IMR-90 (cell line): ENCODE measurements around the gene MADD. TPM values are rescaled to one million over a fixed set of nuclear protein-coding genes. Genes with fewer than 3 reads are reported as not detected.

Source experiments
- ATAC-seq: fragments of 200-7000 bp; cut with Tn5 transposase; 2 replicates; pipeline ENCODE4 v1.9.1; 2020; ENCODE audit warnings: low read depth, mild to moderate bottlenecking, moderate library complexity
- BruUV-seq: library from RNA; stranded (reverse); fragments of 400-500 nt; replicated peaks from 2 replicates; lab custom pipeline; 2021; lab: Mats Ljungman, UMichigan
- CTCF ChIA-PET: fragments of 300-600 bp; formaldehyde crosslinking; extraction: SDS; loops from one replicate; lab custom pipeline; 2021; ENCODE audit warnings: antibody characterized with exemption; lab: Yijun Ruan, JAX
- POLR2A ChIA-PET: fragments of 300-600 bp; sonication (Branson Sonifier 250); formaldehyde crosslinking; loops from one replicate; lab custom pipeline; 2022; ENCODE audit warnings: antibody characterized with exemption; ENCODE audit not compliant: unreplicated experiment; lab: Charles Lee
- DNase-seq: peaks from one replicate; pipeline ENCODE4 v3.0.0; 2013
- H2AFZ ChIP-seq: replicated peaks from 2 replicates; pipeline ENCODE3; 2013; ENCODE audit warnings: low read length, mild to moderate bottlenecking; ENCODE audit not compliant: poor library complexity
- H2AK5ac ChIP-seq: 2 replicates; pipeline ENCODE4 v1.6.1; 2013; ENCODE audit warnings: low read depth, low read length, inconsistent platforms
- H2AK9ac ChIP-seq: replicated peaks from 2 replicates; pipeline ENCODE3; 2013; ENCODE audit warnings: mild to moderate bottlenecking, low read depth, low read length, moderate library complexity; ENCODE audit not compliant: poor library complexity
- H2BK120ac ChIP-seq: 2 replicates; pipeline ENCODE4 v1.6.1; 2013; ENCODE audit warnings: low read depth, low read length, inconsistent platforms
- H2BK15ac ChIP-seq: 3 replicates; pipeline ENCODE4 v1.6.1; 2013; ENCODE audit warnings: low read depth, low read length, inconsistent platforms
- H2BK20ac ChIP-seq: 2 replicates; pipeline ENCODE4 v1.6.1; 2013; ENCODE audit warnings: low read depth, mild to moderate bottlenecking, inconsistent platforms, low read length, moderate library complexity
- H2BK5ac ChIP-seq: 2 replicates; pipeline ENCODE4 v1.6.1; 2013; ENCODE audit warnings: mild to moderate bottlenecking, low read depth, low read length, inconsistent platforms; ENCODE audit not compliant: poor library complexity, severe bottlenecking
- H3K14ac ChIP-seq: replicated peaks from 2 replicates; pipeline ENCODE4 v1.6.1; 2013; ENCODE audit warnings: low read depth, low read length, inconsistent platforms
- H3K18ac ChIP-seq: 2 replicates; pipeline ENCODE4 v1.6.1; 2013; ENCODE audit warnings: low read depth, low read length, control low read depth
- H3K23ac ChIP-seq: 2 replicates; pipeline ENCODE4 v1.6.1; 2013; ENCODE audit warnings: low read depth, low read length, inconsistent platforms
- H3K27ac ChIP-seq: 2 replicates; pipeline ENCODE4 v1.5.1; 2013; ENCODE audit warnings: mild to moderate bottlenecking, control low read depth, low read length; ENCODE audit not compliant: insufficient read depth
- H3K27me3 ChIP-seq: 2 replicates; pipeline ENCODE4 v1.6.1; 2013; ENCODE audit warnings: low read length; ENCODE audit not compliant: control insufficient read depth, insufficient read depth
- H3K36me3 ChIP-seq: 2 replicates; pipeline ENCODE4 v1.6.1; 2013; ENCODE audit warnings: low read length, mixed read lengths; ENCODE audit not compliant: control insufficient read depth, insufficient read depth
- H3K4ac ChIP-seq: 2 replicates; pipeline ENCODE4 v1.6.1; 2013; ENCODE audit warnings: low read depth, low read length, inconsistent platforms
- H3K4me1 ChIP-seq: 2 replicates; pipeline ENCODE4 v1.6.1; 2013; ENCODE audit warnings: low read length, mixed read lengths; ENCODE audit not compliant: control insufficient read depth, insufficient read depth
- H3K4me2 ChIP-seq: 2 replicates; pipeline ENCODE4 v1.6.1; 2013; ENCODE audit warnings: low read depth, mild to moderate bottlenecking, control low read depth, low read length, moderate library complexity
- H3K4me3 ChIP-seq: 2 replicates; pipeline ENCODE4 v1.5.1; 2013; ENCODE audit warnings: low read depth, mild to moderate bottlenecking, control low read depth, low read length, moderate library complexity; ENCODE audit not compliant: insufficient read depth
- H3K56ac ChIP-seq: 2 replicates; pipeline ENCODE4 v1.6.1; 2013; ENCODE audit warnings: low read length, inconsistent platforms; ENCODE audit not compliant: insufficient read depth; ENCODE audit errors: extremely low read depth
- H3K79me1 ChIP-seq, 2 experiments: 2 replicates each; pipeline ENCODE4 v1.6.1; 2013; ENCODE audit warnings: low read length in 2 of 2, inconsistent platforms in 1 of 2, low read depth in 1 of 2
- H3K9ac ChIP-seq: 2 replicates; pipeline ENCODE4 v1.6.1; 2013; ENCODE audit warnings: low read depth, low read length, control low read depth
- H3K9me1 ChIP-seq: 2 replicates; pipeline ENCODE4 v1.6.1; 2013; ENCODE audit warnings: low read length, inconsistent platforms; ENCODE audit not compliant: insufficient read depth
- H3K9me3 ChIP-seq: 2 replicates; pipeline ENCODE4 v1.6.1; 2013; ENCODE audit warnings: low read length; ENCODE audit not compliant: control insufficient read depth, insufficient read depth
- H4K20me1 ChIP-seq: 2 replicates; pipeline ENCODE4 v1.6.1; 2013; ENCODE audit warnings: low read length, inconsistent platforms; ENCODE audit not compliant: insufficient read depth
- H4K5ac ChIP-seq: 2 replicates; pipeline ENCODE4 v1.6.1; 2013; ENCODE audit warnings: mild to moderate bottlenecking, low read depth, low read length, control low read depth
- H4K8ac ChIP-seq, 2 experiments: 2 replicates each; pipeline ENCODE4 v1.6.1; 2013; ENCODE audit warnings: low read depth in 2 of 2, low read length in 2 of 2, control low read depth in 1 of 2, inconsistent platforms in 1 of 2
- H4K91ac ChIP-seq: 2 replicates; pipeline ENCODE4 v1.6.1; 2013; ENCODE audit warnings: low read depth, low read length, inconsistent platforms; ENCODE audit not compliant: insufficient read depth
- MAFK ChIP-seq: IDR thresholded peaks from 2 replicates; pipeline ENCODE4 v1.6.1; 2012; ENCODE audit warnings: low read depth, low read length, improper control_type of control experiment
- MAZ ChIP-seq: IDR thresholded peaks from 2 replicates; pipeline ENCODE4 v1.6.1; 2012; ENCODE audit warnings: low read depth, mild to moderate bottlenecking, low read length, improper control_type of control experiment, moderate library complexity, borderline replicate concordance
- SMC3 ChIP-seq: fragments of 150-350 bp; IDR thresholded peaks from 2 replicates; pipeline ENCODE4 v1.6.1; 2016; ENCODE audit warnings: low read depth, mild to moderate bottlenecking, antibody characterized with exemption, low read length, moderate library complexity
- WGBS, 2 experiments: methylation state at CpG; one replicate each; pipeline versions ENCODE4 v1.1.5 to v1.1.7; 2013; ENCODE audit warnings: missing lambda C conversion rate in 2 of 2; ENCODE audit not compliant: insufficient read length in 1 of 2; ENCODE audit errors: extremely low coverage in 2 of 2; 5-methylcytosine and 5-hydroxymethylcytosine counted together
- dilution Hi-C: fragments of 300-500 bp; cut with HindIII; formaldehyde crosslinking; loops from one replicate; pipeline ENCODE4 v1.14.3; 2018; ENCODE audit warnings: low sequenced_read_pairs; ENCODE audit not compliant: unreplicated experiment
- in situ Hi-C: fragments of 300-500 bp; cut with MboI; formaldehyde crosslinking; loops from 3 replicates; pipeline ENCODE4 v1.14.3; 2019; ENCODE audit warnings: low sequenced_read_pairs, inconsistent platforms, mixed read lengths
- intact Hi-C: fragments of 100-400 bp; cut with micrococcal nuclease; formaldehyde crosslinking; loops from 2 replicates; pipeline ENCODE4 v1.10.0; 2022
- polyA plus RNA-seq, 3 experiments: library from polyadenylated mRNA; depleted of rRNA; stranded (reverse); fragments of >200 nt; gene quantifications; 2 replicates each; pipeline ENCODE4 v1.2.3, GENCODE V29; 2012; ENCODE audit warnings: low replicate concordance in 1 of 3
- total RNA-seq: library from RNA; depleted of rRNA; stranded (reverse); fragments of >200 nt; gene quantifications from 2 replicates; pipeline ENCODE4 v1.2.3, GENCODE V29; 2012

The MADD gene
- total and polyA plus RNA-seq, 2 of the 4 experiments (the other 2 are of a cell fraction) = 13.3 to 16.4 TPM

GRCh38 chr11:47254386-47254785, 15.5 kb upstream of the MADD start:
- no peak overlapping the region for H3K56ac ChIP-seq
- ATAC-seq (peak; percentile 24), DNase-seq (no peak)
- H4K20me1 ChIP-seq = no peaks in the 10 kb centered on the region
- H2BK15ac ChIP-seq = peak overlapping the region; percentile 91; the same call in 2 of the 3 replicates
- intact Hi-C loops (no loop called here), in situ Hi-C loops (no loop called here), dilution Hi-C loops (no loop called here)
- H3K36me3 ChIP-seq = no peaks in the 10 kb centered on the region
- TF ChIP-seq MAFK = no peak
- 0 out of 2 replicates have a peak, but pooled peaks have one; percentile 44 for TF ChIP-seq MAZ
- no peak for TF ChIP-seq SMC3
- H3K9ac ChIP-seq = peak overlapping the region; percentile 47
- peak overlapping the region; percentile 88 for H3K14ac ChIP-seq
- H4K5ac ChIP-seq = peak overlapping the region; percentile 70
- H3K9me3 ChIP-seq = no peaks in the 10 kb centered on the region
- H2BK120ac ChIP-seq = peak overlapping the region; percentile 89; the same call in 1 of the 2 replicates
- peak overlapping the region; percentile 84 for H3K4ac ChIP-seq
- H3K4me3 ChIP-seq = no peak overlapping the region
- peak overlapping the region; percentile 92 to 96; a peak in 3 of 4 replicates for H4K8ac ChIP-seq
- ChIA-PET POLR2A (interaction anchor here (0.6 kb wide), 1 partner anchor 69 kb away, joined by 4 read pairs; no protein-coding TSS in a partner anchor), CTCF (no interaction called here)
- peak overlapping the region; percentile 53 for H2BK5ac ChIP-seq
- peaks cover 11% of the 10 kb centered on the region for H3K9me1 ChIP-seq
- H3K27me3 ChIP-seq = no peaks in the 10 kb centered on the region
- H3K27ac ChIP-seq = peak overlapping the region; percentile 72
- H3K79me1 ChIP-seq = peaks cover 7 to 43% of the 10 kb centered on the region in 2 experiments
- peak overlapping the region; percentile 5 for H2AK9ac ChIP-seq
- H4K91ac ChIP-seq = peak overlapping the region; percentile 55
- H3K18ac ChIP-seq = peak overlapping the region; percentile 66
- H2AK5ac ChIP-seq = peak overlapping the region; percentile 59
- peak overlapping the region; percentile 81 for H2AFZ ChIP-seq
- WGBS, 2 experiments = 33% methylated on average over 1 of the region's 3 CpGs; no CpG with 5 or more reads in 1 of the 2 experiments
- H2BK20ac ChIP-seq = peak overlapping the region; percentile 30; the same call in 1 of the 2 replicates
- no TSS peak for BruUV-seq
- H3K4me1 ChIP-seq = peaks cover 26% of the 10 kb centered on the region
- peak overlapping the region; percentile 48 for H3K4me2 ChIP-seq
- peak overlapping the region; percentile 86; the same call in 1 of the 2 replicates for H3K23ac ChIP-seq
